ENCODE measurements around the gene ERG.

The ERG gene

DNA sequence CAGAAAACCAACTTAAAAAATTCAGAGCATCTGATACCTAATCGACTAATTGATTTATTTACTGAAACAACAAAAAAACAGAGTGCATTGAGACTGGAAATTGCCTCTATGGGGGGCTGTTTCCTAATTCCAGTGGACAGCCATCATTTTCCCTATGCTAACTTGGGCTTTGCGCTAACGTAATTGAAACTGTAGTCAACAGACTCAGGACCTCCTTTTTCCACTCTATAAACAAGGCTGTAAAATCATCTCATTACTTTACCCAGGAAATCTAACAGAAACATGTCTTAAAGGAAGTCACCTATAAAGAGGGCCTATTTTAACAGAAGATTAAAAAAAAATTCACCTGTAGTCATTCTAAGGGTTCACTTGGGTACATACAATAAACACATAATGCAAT is 2.1 kb downstream of the ERG start:
- peak; percentile 48 for DNase-seq

DNA sequence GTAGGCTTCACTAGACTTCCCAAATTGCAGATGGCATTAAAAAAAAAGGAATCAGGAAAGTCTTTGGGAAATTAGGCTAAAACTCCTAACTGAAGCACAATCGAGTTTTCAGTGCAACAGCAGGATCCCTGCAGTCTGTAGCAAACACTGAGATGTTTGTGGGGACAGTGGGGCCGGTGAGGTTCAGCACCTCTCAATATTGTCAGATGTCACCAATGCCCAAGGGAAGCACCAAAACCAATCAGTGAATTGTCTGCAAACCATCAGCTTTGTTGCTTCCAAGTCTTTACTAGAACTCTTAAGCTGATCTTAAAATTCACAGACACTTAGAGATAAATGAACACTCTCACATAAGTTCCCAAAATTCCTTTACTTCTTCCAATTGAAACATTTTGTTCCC is 2.6 kb downstream of the ERG start:
- DNase-seq = no peak

DNA sequence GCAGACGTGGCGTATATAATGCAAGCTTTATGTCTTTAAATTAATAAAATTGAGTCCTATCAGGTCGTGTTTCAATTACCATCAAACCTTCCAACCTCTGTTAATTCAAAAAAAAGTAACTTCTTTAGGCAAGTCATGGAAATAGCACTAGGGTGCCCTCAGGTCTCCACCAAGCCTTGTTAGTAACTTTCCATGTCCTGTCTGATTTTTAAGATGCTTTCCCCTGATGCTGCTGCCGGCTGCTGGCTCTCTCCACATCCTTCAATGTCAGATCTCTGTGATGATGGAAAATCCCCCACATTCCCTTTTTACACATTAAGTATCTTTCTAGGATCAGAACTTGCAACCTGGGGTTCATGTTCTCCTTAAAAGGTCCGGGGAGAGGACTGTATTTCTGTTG is 3.0 kb downstream of the ERG start:
- DNase-seq = no peak

DNA sequence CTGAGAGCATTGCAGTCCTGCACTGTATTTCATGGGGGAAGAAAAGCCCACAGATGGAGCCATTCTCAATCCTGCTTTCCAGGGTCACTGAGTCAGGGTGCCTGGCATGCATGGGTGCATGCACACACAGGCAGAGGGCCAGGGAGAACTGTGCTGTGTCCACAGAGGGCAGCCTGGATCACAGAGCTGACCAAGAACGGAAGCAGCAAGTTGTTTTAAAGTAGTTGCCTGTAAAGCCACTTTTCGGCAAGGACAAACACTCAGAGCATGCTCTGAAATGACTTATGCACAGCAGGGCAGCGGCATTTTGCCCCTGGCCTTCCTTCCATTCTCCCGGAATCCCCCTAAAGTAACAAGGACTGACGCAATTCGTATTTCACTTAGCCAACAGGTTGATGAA is 3.6 kb downstream of the ERG start:
- DNase-seq = peak; percentile 32

GRCh38 chr21:38494251-38494642 is 4.0 kb downstream of the ERG start:
- no peak for DNase-seq

GRCh38 chr21:38493549-38494250 is 4.6 kb downstream of the ERG start:
- DNase-seq = peak; percentile 35

GRCh38 chr21:38492007-38492406 is 6.3 kb downstream of the ERG start:
- no peak for DNase-seq

DNA sequence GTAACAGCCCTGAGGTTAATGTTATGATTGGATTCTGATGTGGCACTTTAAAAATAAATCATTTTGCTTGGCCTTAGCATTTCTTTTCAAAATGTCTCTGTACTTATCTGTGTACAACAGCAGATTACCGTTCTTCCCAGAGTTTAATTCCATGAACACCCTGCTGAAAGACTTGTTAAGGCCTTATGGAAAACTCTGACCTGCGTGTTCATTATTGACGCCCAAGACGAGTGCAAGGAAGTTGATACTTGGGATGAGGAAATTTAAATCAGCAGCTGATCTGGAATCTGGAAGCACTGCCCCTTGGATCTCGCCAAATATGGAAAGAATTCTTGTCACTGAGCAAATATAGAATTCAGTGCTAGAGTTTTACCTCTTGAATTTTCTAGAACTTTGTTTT is 6.7 kb downstream of the ERG start:
- DNase-seq = no peak

DNA sequence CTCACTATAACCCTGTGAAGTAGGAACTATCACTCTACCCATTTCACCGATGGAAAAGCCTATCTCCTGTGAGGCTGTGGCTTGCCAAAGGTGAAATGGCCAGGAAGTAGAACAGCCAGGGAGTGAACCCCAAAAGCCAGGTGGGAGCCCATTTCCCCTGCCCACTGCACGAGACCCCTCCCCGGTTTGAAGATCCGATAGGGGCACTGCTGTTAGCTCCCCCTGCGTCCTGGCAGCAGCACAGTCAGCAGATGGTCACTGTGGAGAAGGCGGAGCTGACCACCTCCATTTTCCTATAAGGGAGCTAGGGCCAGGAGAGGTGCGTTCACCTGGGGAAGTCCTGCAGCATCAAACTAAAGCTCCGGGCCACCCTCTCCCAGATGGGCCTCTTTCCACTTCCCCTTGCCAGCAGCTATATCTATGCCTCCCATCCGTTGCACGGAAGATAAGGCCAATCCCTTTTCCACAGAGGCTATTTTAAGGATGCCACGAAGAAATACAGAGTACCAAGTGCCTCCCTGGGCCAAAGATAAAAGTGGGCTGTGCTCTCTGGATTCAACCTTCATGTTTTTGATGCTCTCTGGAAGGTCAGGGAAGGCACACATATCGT is 7.8 kb downstream of the ERG start:
- no peak for DNase-seq

DNA sequence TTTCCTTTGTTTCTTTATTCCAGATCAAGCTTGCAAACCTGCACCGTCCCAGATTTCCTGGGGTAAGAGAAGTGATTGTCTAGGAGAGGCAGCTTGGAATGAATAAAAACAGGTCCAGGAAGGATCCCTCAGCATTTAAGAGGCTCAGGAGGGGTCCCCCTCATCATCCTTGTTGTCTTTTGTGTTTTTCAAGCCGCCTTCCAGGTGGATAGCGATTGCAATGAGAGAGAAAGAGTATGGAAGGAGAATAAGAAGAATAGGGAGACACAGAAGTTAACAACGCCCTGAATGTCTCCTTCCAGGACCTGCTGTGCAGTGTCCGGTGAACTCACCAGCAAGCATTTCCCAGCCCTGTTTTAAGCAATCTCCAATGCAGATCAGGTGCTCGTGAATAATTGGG is 8.5 kb downstream of the ERG start:
- no peak for DNase-seq

GRCh38 chr21:38489271-38489652 is 9.0 kb downstream of the ERG start:
- no peak for DNase-seq

DNA sequence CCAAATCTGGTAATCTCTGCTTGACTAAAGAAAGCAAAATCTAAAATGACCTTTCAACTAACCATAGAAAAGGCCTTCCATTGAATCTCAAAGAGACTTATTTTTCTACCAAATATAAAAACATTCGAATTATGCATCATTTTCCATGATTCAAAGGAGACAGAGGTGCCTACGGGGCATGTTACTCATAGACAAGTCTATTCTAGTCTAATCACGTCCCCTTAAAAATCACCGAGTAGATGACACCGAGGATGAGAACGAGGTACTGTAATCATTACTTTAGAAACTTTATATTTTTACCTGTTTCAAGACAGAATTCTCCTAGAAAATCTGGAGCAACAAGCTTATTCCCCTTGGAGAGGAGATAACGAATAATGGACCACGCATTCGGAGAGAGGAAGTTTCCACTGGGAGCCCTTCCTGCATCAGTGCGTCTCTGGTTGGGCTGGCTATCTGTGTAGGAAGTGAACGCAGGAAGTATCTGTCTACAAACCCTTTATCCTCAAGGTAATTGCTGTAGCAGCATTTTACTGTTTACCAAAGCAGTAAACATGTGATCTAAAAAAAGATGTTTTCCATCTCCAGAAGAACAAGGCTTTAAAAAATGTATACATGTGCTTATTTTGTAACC is 9.5 kb downstream of the ERG start:
- no peak for DNase-seq

- DNase-seq = no peak
Measured at GRCh38 chr21:38487901-38488639, 10.2 kb downstream of the ERG start.

GRCh38 chr21:38486706-38487105 is 11.6 kb downstream of the ERG start:
- DNase-seq = no peak

DNA sequence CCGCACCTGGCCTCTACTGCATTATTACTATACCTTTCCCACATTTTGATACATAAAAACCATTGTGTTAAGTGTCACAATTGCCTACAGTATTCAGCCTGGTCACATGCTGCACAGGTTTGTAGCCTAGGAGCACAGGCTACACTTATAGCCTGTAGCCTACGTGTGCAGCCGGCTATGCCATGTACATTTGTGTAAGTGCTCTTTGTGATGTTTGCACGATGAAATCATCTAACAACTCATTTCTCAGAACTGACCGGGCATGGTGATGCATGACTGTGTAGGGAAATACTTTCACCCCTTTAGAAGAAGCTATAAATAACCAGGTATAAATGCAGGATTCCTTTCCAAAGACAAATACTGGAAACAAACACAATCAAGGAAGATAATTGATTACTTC is 12.1 kb downstream of the ERG start:
- DNase-seq = no peak

GRCh38 chr21:38479641-38480525 is 18.4 kb downstream of the ERG start:
- no peak for DNase-seq

DNA sequence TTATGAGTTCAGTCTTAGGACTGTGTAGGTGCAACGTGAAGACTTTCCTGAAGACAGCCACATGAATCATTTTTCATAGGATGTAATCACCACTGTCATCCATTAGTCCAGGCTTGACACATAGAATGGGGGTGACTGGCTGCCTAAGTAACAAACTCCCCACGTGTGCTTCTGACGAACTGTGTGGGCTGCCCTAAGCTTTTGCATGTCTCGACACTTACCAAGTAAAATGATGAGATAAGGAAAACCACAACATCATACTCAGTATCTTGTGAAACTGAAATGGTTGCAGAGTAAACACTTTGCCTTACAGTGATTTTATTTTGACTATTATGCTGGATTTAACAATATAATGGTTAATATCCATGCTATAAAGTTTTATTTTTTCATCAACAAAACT is 19.5 kb downstream of the ERG start:
- no peak for DNase-seq

DNA sequence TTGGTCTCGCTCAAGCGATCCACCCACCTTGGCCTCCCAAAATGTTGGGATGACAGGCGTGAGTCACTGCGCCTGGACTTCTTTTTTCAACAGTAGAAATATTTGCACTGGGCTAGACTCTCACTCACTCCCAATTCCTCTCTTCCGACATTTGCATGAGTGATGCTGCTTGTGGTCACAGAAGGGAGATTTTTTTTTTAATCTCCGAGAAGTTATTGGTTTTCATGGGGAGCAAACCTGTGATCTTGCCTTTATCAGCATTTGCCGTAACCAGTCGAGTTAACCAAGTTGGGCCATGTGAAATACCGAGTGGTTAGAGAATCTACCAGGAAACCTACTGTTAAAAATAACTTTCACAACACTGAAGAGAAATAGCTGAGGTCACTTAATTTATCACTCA is 21.1 kb downstream of the ERG start:
- peak; percentile 38 for DNase-seq

GRCh38 chr21:38476385-38476784 is 21.9 kb downstream of the ERG start:
- peak; percentile 81 for DNase-seq

DNA sequence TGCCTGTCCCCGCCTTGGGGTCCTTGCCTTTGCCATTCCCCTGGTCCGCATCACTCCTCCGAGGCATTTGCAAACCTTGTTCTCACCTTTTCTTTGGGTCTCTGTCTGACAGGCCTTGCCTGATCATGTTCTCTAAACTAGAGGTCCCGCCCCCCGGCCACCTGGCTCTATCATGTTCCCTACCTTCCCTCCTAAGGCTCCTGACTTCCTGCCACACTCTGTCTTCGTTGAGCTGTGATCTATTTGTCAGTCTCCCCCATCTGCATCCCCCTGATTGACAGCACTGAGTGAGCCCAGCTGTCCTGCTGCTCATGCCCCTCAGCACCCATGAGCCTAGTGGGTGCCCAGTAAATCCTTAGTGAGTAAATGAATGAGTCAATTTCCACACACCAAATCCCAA is 22.8 kb downstream of the ERG start:
- DNase-seq = no peak

- DNase-seq = no peak
Measured at GRCh38 chr21:38474796-38475195, 23.5 kb downstream of the ERG start.

DNA sequence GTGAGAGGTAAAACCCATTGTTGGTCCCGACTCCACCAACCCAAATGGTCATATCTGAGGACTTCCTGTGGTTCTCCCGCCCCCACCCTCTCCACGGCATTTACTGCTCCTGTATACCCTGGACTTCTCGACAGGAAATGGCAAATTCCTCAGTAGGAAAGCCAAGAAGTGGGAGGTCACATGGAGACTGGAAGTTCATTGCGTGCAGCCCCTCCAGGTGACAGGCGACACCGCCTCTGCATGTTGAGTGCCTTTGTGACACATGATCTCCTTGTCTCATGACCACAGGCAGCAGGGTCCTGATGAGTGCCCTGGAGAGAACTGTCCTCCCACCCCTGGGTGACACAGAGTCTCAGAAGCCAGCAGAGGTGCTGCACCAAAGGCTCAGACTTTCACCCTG is 24.2 kb downstream of the ERG start:
- no peak for DNase-seq

All from KG1 (cell line).